ENCODE results near the gene HEXIM2. TPM values are rescaled to one million over a fixed set of nuclear protein-coding genes. Genes with fewer than 3 reads are reported as not detected.

HEXIM2 gene
- total and polyA plus RNA-seq, 2 of the 13 experiments (the other 11 are each of a cell fraction or from before 2014, with no cell fraction given): 27.1 to 32.4 TPM

DNA sequence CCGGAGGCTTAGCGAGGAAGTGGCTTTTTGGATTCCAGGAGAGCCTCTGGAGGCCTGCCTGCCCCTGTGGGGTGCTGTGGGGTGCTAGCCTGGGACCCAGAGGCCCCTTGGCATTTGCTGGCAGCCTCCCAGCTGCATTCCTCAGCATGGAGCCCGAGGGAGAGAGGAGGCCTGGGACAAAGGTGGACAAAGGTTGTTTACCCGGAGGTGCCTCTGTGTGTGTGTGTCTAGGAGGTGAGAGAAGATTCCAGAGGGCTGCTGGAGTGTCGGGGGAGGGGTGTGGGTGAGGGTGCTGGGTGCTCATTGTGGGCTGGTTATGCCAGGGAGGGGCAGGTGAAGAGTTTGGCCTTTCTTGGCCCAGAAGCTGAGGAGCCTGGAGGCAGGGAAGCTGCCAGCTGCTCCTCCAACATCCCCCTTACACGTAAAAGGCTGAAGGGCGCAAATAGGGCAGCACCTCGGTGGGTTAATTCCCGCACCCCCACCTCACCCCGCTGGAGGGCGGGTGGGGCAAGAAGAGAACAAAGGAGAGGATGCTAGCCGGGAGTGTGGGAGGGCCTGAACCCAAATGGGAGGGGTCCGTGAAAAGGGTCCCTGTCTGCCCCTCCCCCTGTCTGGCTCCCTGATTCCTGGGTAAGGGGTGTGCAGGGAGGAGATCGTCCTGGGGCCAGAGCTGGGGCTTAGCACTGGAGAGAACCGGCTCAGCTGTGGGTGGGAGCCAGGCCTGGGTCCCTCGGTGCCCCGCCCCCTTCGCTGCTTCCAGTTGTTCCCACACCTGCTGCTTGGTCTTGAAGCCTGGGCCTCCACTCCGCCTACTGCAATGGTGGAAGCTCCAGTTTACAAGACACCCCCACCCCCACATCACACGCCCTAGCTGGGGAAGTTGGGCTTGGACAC lies 9.9 kb downstream of the HEXIM2 start (continued):
- TF ChIP-seq TP53 (CRISPR knock-in tag; conservative IDR thresholded peaks at IDR 0.05): no peak
- no peak for TF ChIP-seq ZNF552 (CRISPR knock-in tag; IDR thresholded peaks at IDR 0.05; ENCODE audit: borderline replicate concordance)
- TF ChIP-seq ZNF616 (CRISPR knock-in tag; IDR thresholded peaks at IDR 0.05; ENCODE audit: low read depth): 0 out of 2 replicates have a peak, but pooled peaks have one; percentile 27
- peak; percentile 91 for TF ChIP-seq PATZ1 (CRISPR knock-in tag; IDR thresholded peaks at IDR 0.05)
- TF ChIP-seq NCOA5 (CRISPR knock-in tag; IDR thresholded peaks at IDR 0.05): no peak
- TF ChIP-seq RFXAP (CRISPR knock-in tag; IDR thresholded peaks at IDR 0.05; ENCODE audit: borderline replicate concordance): peak; percentile 59
- TF ChIP-seq ZMYM4 (CRISPR knock-in tag; IDR thresholded peaks at IDR 0.05): peak; percentile 82
- TF ChIP-seq ZNF180 (CRISPR knock-in tag; IDR thresholded peaks at IDR 0.05; ENCODE audit: borderline replicate concordance, low read depth): no peak
- TF ChIP-seq ZNF720 (CRISPR knock-in tag; IDR thresholded peaks at IDR 0.05): no peak
- TF ChIP-seq NFATC3 (CRISPR knock-in tag; IDR thresholded peaks at IDR 0.05): no peak; the same call in none of the 2 replicates
- TF ChIP-seq PBX3 (CRISPR knock-in tag; IDR thresholded peaks at IDR 0.05; ENCODE audit: borderline replicate concordance): no peak
- TF ChIP-seq ZNF512 (CRISPR knock-in tag; IDR thresholded peaks at IDR 0.05): 0 out of 2 replicates have a peak, but pooled peaks have one; percentile 5
- TF ChIP-seq ZNF253 (CRISPR knock-in tag; IDR thresholded peaks at IDR 0.05; ENCODE audit: borderline replicate concordance): no peak; the same call in 1 of the 2 replicates
- 0 out of 2 replicates have a peak, but pooled peaks have one; percentile 50 for TF ChIP-seq GLI4 (CRISPR knock-in tag; IDR thresholded peaks at IDR 0.05; ENCODE audit: borderline replicate concordance)
- TF ChIP-seq NFIB (CRISPR knock-in tag; IDR thresholded peaks at IDR 0.05; ENCODE audit: borderline replicate concordance): no peak
- TF ChIP-seq GFI1 (CRISPR knock-in tag; IDR thresholded peaks at IDR 0.05; ENCODE audit: borderline replicate concordance): peak; percentile 64; the same call in 1 of the 2 replicates
- TF ChIP-seq SNAPC2 (CRISPR knock-in tag; IDR thresholded peaks at IDR 0.05): peak; percentile 25; the same call in 1 of the 2 replicates
- TF ChIP-seq ZNF629 (CRISPR knock-in tag; conservative IDR thresholded peaks at IDR 0.05): 0 out of 2 replicates have a peak, but pooled peaks have one; percentile 6
- no peak for TF ChIP-seq FIP1L1 (IDR thresholded peaks at IDR 0.05; ENCODE audit: borderline replicate concordance, insufficient read depth, low read depth, low read length)
- no peak for TF ChIP-seq ZNF510 (CRISPR knock-in tag; IDR thresholded peaks at IDR 0.05; ENCODE audit: low read depth)
- no peak for TF ChIP-seq CERS6 (CRISPR knock-in tag; IDR thresholded peaks at IDR 0.05)
- no peak for TF ChIP-seq ZNF296 (CRISPR knock-in tag; conservative IDR thresholded peaks at IDR 0.05)
- 0 out of 2 replicates have a peak, but pooled peaks have one; percentile 66 for TF ChIP-seq PCBP1 (IDR thresholded peaks at IDR 0.05; ENCODE audit: borderline replicate concordance, low read depth, low read length)
